Tibial artery (tissue), 4 donors: Measurements from ENCODE around the gene MIEF1.

Experiments used
- DNase-seq, 2 donors: peaks; one replicate each; pipeline ENCODE4 v3.0.0-alpha.2; 2019
- H3K27ac ChIP-seq, 2 donors: fragments of 200-600 bp; sonication (generic) in 1 of 2; 1 replicate in 1 of 2; 2 replicates in 1 of 2; pipeline ENCODE4 v1.5.1; 2018 to 2019; ENCODE audit warnings: mild to moderate bottlenecking in 1 of 2
- H3K27me3 ChIP-seq, 2 donors: fragments of 200-600 bp; sonication (generic) in 1 of 2; one replicate each; pipeline versions ENCODE4 v1.5.1 to v1.6.0; 2016 to 2019
- H3K36me3 ChIP-seq, 3 donors: fragments of 200-600 bp; sonication (generic) in 2 of 3; one replicate each; pipeline ENCODE4 v1.5.1; 2016 to 2019; ENCODE audit warnings: mild to moderate bottlenecking in 2 of 3
- H3K4me1 ChIP-seq, 4 donors: fragments of 200-600 bp; sonication (generic) in 2 of 4; 1 replicate in 3 of 4; 2 replicates in 1 of 4; pipeline ENCODE4 v1.5.1; 2016 to 2019
- H3K4me3 ChIP-seq, 2 donors: fragments of 200-600 bp; sonication (generic) in 1 of 2; 1 replicate in 1 of 2; 2 replicates in 1 of 2; pipeline ENCODE4 v1.5.1; 2018 to 2019; ENCODE audit warnings: mild to moderate bottlenecking in 2 of 2
- H3K9me3 ChIP-seq, 3 donors: fragments of 200-600 bp; sonication (generic) in 1 of 3; one replicate each; pipeline ENCODE4 v1.5.1; 2016 to 2019
- intact Hi-C: fragments of 100-400 bp; cut with DNase I; formaldehyde crosslinking; loops from one replicate; pipeline ENCODE4 v1.15.0; 2023; ENCODE audit warnings: low total_unique reads
- TF ChIP-seq, protein P1 (sequence below), 2 experiments: fragments of 200-600 bp in 1 of 2; fragments of 450-650 bp in 1 of 2; IDR thresholded peaks; one replicate each; pipeline ENCODE4 v1.5.1; 2017 to 2019; ENCODE audit warnings: antibody characterized with exemption in 2 of 2, mild to moderate bottlenecking in 1 of 2, moderate library complexity in 1 of 2

Gene MIEF1

DNA sequence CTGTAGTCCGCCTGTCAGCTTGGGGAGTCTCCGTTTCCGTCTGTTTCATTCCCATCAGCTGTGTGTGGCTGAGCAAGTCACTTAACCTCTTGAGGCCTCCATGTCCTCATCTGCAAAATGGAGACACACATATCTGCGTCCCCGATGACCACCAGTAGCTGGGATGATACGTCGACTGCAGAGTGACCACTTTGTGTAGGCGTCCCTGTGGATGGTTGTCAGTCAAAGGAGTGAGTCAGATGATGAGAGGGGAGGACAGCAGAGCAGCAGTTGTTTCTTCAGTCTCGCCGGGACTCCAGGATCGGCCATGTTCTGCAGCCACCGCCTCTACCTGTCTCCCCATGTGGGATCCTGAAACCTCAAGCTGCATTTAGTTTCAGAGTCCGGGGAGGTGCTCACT lies 25.4 kb upstream of the MIEF1 start:
- intact Hi-C loops: no loop called here
- no peaks in the 10 kb centered on the region for H3K36me3 ChIP-seq
- peaks cover 0 to 39% of the 10 kb centered on the region in 2 donors for H3K27me3 ChIP-seq
- no peak overlapping the region for H3K4me3 ChIP-seq
- TF ChIP-seq, protein P1, sequence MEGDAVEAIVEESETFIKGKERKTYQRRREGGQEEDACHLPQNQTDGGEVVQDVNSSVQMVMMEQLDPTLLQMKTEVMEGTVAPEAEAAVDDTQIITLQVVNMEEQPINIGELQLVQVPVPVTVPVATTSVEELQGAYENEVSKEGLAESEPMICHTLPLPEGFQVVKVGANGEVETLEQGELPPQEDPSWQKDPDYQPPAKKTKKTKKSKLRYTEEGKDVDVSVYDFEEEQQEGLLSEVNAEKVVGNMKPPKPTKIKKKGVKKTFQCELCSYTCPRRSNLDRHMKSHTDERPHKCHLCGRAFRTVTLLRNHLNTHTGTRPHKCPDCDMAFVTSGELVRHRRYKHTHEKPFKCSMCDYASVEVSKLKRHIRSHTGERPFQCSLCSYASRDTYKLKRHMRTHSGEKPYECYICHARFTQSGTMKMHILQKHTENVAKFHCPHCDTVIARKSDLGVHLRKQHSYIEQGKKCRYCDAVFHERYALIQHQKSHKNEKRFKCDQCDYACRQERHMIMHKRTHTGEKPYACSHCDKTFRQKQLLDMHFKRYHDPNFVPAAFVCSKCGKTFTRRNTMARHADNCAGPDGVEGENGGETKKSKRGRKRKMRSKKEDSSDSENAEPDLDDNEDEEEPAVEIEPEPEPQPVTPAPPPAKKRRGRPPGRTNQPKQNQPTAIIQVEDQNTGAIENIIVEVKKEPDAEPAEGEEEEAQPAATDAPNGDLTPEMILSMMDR (IDR thresholded peaks at IDR 0.05): no peak
- H3K4me1 ChIP-seq: peaks cover 0 to 6% (median 3%) of the 10 kb centered on the region in 4 donors
- H3K27ac ChIP-seq: no peak overlapping the region
- DNase-seq: no peak
- no peaks in the 10 kb centered on the region for H3K9me3 ChIP-seq

DNA sequence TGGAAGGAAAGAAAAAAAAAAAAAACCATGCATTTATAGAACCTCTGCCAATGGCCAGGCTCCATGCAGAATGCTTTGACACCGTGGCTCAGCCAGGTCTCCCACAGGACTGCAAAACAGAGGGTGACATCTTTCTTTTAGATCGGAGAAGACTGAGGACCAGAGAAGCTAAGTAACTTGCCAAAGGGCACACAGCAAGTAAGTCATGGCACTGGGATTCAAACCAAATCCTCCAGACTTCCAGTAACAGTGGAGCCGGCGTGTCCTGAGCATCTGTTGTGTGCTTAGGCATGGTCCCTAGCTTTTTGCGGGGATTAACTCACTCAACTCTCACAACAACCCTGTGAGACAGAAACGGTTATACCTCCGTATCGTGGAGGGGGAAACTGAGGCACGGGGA lies 24.5 kb upstream of the MIEF1 start:
- intact Hi-C loops: no loop called here
- H3K27ac ChIP-seq: no peak overlapping the region
- no peak overlapping the region for H3K4me3 ChIP-seq
- peaks cover 0 to 31% of the 10 kb centered on the region in 2 donors for H3K27me3 ChIP-seq
- H3K9me3 ChIP-seq: no peaks in the 10 kb centered on the region
- DNase-seq: no peak
- TF ChIP-seq, protein P1 (IDR thresholded peaks at IDR 0.05): no peak
- no peaks in the 10 kb centered on the region for H3K4me1 ChIP-seq
- H3K36me3 ChIP-seq: no peaks in the 10 kb centered on the region

DNA sequence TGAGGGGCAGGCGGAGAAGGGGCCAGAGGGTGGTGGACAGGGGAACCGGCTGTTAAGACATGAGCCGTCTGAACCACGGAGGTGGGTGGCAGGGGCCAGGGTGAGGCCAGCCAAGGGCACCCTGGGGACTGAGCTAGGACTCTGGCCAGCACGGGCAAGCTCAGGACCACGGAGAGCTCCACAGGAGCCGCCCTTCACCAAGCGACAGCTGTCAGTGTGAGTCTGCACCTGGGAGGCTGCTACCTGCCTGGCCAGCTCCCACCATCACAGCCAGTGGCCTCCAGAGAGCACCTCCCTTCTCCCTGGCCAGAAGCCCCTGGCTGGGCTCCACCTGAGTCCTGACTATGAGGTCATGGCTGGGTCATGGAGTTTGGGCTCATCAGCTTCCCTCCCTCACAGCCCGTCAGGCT lies 23.6 kb upstream of the MIEF1 start:
- intact Hi-C loops: no loop called here

DNA sequence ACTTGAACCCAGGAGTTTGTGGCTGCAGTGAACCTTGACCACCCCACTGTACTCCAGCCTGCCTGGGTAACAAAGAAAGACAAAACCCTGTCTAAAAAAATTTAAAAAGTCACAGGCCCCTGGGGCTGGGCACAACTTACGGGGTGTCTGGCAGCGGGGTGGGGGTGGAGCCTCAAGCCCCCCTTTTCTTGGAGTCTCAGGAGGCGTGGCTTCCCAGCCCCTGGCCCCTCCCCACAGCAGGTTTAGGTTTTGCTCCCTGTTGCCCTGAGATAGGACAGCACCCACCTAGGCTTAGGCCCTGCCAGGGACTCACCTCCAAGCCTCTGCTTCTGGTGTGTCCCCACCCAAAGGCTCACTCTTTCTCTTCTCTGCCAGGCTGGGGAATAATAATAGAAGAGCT lies 22.8 kb upstream of the MIEF1 start:
- peaks cover 0 to 24% of the 10 kb centered on the region in 2 donors for H3K27me3 ChIP-seq
- H3K27ac ChIP-seq: no peak overlapping the region
- H3K4me1 ChIP-seq: no peaks in the 10 kb centered on the region
- H3K36me3 ChIP-seq: no peaks in the 10 kb centered on the region
- TF ChIP-seq, protein P1 (IDR thresholded peaks at IDR 0.05): no peak
- intact Hi-C loops: no loop called here
- DNase-seq: no peak
- H3K4me3 ChIP-seq: no peak overlapping the region
- H3K9me3 ChIP-seq: no peaks in the 10 kb centered on the region

More for the DNA sequence above, 23.6 kb upstream of the MIEF1 start:
- Histone ChIP-seq H3K36me3 (no peaks in the 10 kb centered on the region), H3K9me3 (no peaks in the 10 kb centered on the region), H3K4me3 (no peak overlapping the region), H3K4me1 (no peaks in the 10 kb centered on the region), H3K27ac (no peak overlapping the region), H3K27me3 (peaks cover 0 to 26% of the 10 kb centered on the region in 2 donors)
- TF ChIP-seq, protein P1 (IDR thresholded peaks at IDR 0.05): no peak
- no peak for DNase-seq

DNA sequence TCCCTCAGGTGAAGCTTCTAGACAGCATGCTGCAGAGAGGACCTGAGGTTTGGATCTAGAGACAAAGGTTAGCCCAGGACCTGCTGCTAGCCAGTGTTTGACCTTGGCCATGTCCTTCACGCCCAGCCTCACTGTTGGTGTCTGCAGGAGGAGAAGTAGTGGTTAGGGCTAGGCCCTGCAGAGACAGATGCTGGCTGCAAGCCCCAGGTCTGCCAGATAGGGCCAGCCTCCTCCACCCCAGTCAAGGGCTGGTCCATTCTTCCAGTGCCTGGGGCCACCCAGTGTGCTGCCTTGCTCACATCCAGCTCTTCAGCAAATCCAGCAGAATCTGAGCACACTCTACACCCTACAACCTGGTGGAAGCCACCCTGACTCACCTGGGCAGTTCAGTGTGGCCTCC lies 21.5 kb upstream of the MIEF1 start:
- Histone ChIP-seq H3K9me3 (no peaks in the 10 kb centered on the region), H3K36me3 (no peaks in the 10 kb centered on the region), H3K27ac (no peak overlapping the region)

More for the DNA sequence above, 21.5 kb upstream of the MIEF1 start:
- Histone ChIP-seq H3K4me1 (no peaks in the 10 kb centered on the region), H3K4me3 (no peak overlapping the region), H3K27me3 (peaks cover 0 to 22% of the 10 kb centered on the region in 2 donors)
- no peak for DNase-seq
- intact Hi-C loops: no loop called here
- TF ChIP-seq, protein P1 (IDR thresholded peaks at IDR 0.05): no peak
